22Rv1 (cell line): ENCODE measurements around the gene PXMP4.

Experiments used
- ZFX ChIP-seq: fragments of 450-650 bp; IDR thresholded peaks from 2 replicates; pipeline ENCODE4 v1.6.1; 2017; ENCODE audit warnings: antibody characterized with exemption, borderline replicate concordance
- TF ChIP-seq, protein P1 (sequence below): fragments of 450-650 bp; IDR thresholded peaks from 2 replicates; pipeline ENCODE4 v1.5.1; 2017; ENCODE audit warnings: mild to moderate bottlenecking

DNA sequence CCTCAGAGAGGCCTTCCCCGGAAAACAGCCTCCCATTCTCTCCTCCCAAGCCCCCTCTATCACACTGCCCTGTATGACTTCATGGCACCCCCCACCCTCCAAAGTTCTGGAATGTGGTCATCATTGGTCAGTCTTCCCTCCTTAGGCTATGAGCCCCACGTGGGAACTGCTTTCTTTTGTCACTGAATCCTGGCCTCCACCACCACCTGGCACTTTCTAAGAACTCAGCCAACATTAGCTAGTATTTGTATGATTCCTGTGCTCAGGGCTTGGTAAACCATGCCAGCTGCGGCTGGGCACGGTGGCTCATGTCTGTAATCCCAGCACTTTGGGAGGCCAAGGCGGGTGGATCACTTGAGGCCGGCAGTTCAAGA lies 25.5 kb downstream of the PXMP4 start:
- TF ChIP-seq, protein P1, sequence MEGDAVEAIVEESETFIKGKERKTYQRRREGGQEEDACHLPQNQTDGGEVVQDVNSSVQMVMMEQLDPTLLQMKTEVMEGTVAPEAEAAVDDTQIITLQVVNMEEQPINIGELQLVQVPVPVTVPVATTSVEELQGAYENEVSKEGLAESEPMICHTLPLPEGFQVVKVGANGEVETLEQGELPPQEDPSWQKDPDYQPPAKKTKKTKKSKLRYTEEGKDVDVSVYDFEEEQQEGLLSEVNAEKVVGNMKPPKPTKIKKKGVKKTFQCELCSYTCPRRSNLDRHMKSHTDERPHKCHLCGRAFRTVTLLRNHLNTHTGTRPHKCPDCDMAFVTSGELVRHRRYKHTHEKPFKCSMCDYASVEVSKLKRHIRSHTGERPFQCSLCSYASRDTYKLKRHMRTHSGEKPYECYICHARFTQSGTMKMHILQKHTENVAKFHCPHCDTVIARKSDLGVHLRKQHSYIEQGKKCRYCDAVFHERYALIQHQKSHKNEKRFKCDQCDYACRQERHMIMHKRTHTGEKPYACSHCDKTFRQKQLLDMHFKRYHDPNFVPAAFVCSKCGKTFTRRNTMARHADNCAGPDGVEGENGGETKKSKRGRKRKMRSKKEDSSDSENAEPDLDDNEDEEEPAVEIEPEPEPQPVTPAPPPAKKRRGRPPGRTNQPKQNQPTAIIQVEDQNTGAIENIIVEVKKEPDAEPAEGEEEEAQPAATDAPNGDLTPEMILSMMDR = no peak
- TF ChIP-seq ZFX = no peak
